Glomerular endothelial cell (primary cell): ENCODE measurements around the gene FBXW9. TPM values are rescaled to one million over a fixed set of nuclear protein-coding genes. Genes with fewer than 3 reads are reported as not detected.
A peak's percentile ranks its signal among the peaks of the same experiment; 100 is the strongest.
"Not testable (repeated sequence)": the region's sequence is repeated elsewhere in the genome, so short reads cannot be mapped to it uniquely, and the experiment has no call there.

Source experiments
- DNase-seq: peaks from one replicate; pipeline ENCODE4 v3.0.0-alpha.2; 2011; ENCODE audit warnings: low read depth, low spot score; ENCODE audit errors: extremely low read depth
- total RNA-seq: library from RNA; depleted of rRNA; stranded (reverse); fragments of >200 nt; gene quantifications from 2 replicates; pipeline ENCODE4 v1.2.3, GENCODE V29; 2015

The FBXW9 gene
- total RNA-seq, 1 donor from 2014 or later: 12.1 TPM

DNA sequence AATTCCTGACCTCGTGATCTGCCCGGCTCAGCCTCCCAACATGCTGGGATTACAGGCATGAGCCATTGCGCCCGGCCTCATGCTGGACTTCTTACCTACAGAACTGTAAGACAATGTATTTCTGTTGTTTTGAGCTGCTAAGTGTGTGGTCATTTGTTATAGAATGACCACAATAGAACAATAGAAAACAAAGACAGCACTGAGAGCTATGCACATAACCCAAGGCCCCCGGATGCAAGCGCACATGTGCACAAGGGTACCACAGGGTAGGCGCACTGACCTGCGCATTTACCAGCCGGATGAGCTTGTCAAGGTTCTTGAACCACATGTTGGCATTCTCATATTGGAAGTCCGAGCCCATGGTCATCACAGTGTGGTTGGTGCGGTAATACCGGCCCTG, 35.5 kb downstream of the FBXW9 start:
- DNase-seq: no peak

DNA sequence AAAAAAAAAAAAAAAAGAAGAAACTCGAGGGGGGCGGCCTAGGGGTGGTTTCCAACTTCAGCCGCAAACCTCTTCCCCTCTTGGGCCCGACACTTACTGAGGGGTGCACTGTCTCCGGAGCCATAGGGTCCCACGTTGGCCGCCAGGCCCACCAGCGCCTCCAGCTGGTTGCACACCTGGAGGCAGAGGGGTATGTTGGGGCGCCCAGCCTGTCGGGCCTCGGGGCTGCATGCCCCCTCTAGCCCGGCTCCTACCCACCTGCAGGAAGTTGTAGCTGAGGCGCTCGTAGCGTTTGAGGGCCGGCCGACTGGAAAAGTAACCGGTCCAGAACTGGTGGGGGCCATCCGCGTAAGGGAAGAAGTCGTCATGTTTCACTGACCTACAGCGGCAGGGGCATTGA, 38.5 kb downstream of the FBXW9 start:
- no peak for DNase-seq

DNA sequence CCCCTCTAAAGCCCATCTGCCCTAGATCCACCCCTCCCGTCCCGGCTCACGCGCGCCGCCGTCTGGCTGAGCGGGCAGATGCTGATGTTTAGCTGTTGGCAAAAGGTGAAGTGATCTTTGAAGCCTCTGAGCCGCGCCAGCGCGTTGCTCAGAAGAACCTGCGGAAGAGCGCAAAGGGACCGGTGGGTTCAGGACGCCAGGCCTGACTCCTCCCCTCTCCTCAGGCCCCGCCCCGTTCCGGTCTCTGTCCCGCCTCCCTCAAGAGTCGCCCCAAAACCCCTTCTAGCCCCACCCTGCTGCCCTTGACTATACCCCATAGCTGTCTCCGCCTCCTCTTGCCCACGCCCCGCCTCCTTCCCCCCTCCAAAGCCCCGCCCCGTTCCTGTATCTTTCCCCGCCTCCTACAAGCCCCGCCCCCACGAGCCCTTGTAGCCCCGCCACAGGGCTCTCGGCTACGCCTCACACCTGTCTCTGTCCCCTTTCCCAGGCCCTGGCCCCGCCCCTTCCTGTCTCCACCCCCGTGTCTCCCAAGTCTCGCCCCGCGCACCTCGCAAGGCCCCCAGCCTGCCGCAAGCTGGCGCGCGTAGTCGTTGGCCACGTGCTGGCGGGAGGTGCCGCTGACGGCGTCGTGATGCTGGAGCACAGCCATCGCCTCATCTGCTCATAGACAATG, 39.4 kb downstream of the FBXW9 start:
- no peak for DNase-seq

DNA sequence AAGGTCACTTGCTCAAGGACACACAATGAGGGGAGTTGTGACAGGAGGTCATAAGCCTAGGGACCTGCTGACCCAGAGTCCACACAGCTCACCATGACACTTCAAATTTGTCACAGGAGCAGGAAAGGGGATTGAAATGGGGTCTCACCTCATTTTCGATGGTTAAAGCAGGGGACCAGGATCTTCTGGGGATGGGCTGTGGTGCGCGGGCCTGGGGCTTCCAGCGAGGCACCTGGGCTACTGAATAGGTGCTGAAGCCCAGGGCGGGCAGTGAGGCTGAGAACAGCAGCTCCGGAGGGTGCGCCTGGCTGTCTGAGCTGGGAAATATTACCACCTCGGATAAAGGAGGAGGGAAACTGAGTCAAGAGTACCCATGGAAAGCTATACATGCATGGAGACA, 40.9 kb downstream of the FBXW9 start:
- no peak for DNase-seq

DNA sequence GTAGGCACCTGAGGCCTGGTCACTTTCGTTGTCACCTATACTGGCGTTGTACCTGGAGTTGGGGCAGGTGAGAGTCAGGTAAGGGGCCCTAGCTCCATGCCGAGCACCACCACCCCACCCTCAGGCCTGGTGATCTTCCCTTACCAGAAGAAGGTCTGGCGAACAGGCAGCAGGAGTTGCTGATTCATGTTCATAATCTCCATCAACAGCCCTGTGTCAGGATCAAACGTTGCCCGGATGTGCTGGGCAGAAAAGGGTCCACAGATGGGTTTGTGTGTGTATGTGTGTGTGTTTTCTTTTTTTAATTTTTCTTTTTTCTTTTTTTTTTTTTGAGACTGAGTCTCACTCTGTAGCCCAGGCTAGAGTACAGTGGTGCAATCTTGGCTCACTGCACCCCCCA, 44.2 kb downstream of the FBXW9 start:
- DNase-seq: no peak

DNA sequence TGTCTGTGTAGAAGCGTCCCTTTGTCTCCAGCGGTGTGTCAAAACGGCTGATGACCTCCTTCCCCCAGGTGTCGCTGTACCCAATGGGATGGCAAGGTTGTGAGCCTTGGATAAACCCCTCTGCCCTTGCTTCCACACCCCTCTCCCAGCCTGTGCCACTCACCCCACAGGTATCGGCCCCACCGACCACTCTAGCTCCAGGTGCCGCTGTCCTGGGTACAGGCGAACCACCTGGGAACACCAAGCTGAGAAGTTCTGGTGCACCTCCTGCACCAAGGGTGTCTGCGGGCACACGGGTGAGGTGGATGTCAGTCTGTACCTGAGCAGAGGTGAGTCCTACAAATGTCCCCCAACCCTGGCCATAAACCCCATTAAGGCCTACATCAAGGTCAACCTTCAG, 46.5 kb downstream of the FBXW9 start:
- no peak for DNase-seq

DNA sequence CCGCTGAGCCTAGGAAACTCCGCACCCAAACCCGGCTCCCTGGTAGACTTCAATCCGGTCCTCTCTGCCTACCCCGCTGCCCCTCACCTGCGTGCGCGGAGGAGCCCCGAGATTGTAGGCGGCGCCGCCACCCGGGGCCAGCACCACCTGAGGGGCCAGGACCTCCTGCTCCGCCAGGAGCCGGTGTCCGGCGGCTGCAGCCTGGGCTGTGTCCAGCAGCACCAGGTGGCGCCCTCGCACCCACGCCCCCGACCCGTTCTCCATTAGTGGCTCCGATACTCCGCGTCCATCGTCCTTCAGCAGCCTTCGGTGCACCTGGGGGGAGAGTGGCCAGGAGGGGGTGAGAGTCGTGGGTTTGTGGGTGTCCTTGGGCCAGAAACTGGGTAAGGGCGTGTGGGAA, 48.3 kb downstream of the FBXW9 start:
- no peak for DNase-seq

DNA sequence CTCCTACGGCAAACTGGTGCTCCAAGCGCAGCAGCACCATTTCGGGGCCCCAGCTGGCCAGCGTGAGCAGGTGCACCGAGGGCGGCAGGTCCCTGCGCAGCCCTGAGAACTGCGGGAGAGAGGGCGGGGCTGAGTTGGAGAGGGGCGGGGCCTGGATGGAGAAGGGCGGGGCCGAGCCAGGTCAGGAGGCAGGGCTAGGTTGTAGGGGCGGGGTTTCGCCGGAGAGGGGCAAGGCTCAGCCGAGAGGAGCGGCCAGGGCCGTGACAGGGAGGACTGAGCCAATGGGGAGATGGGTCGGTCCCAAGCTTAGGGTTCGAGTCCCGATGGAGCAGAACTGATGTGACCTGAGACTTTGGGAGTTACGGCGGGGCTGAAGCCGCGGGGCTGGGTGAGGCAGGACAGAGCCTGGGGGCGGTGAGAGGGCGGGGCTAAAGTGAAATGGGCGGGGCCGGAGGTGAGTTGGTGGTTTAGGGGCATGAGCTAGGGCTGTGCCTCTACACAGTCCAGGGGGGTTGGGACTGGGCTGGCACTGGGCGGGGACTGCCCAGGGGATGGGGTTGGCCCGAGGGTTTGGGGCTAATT, 48.9 kb downstream of the FBXW9 start:
- DNase-seq: no peak

DNA sequence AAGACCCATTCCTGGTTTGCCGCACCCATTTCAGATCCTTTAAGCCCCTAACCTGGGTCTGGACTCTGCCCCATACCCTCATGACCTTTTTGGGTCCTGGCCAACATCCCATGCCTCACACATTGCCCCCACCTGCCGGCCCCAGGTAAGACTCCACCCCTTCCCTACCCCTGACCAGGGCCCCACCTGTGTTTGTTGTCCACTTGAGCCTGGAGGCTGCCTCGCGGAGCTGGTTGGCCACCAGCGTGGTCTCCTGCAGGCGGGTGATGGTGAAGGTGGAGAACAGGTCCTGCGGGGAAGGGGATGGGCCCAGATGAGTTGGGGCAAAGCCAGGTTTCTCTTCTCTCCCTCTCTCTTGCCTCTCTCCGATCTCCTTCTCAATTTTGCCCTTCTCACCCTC, 49.4 kb downstream of the FBXW9 start:
- no peak for DNase-seq

DNA sequence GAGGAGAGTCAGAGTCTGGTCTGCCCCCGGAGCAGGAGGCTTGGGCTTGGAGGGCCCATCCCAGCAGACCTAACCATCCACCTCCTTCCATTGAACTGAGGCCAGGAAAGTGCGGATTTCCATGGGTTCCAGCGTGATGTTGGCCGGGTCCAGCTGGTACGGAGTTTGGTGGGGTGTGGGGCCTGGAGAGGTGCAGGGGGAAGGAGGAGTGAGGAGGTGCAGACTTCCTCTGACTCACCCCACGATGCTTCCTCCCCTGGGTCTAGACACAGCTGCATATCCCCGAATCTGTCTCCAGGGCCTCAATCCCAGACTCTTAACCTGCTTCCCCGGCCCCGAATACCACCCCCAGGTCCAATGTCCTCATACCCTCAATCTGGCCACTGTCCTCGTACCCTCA, 49.9 kb downstream of the FBXW9 start:
- DNase-seq: no peak

DNA sequence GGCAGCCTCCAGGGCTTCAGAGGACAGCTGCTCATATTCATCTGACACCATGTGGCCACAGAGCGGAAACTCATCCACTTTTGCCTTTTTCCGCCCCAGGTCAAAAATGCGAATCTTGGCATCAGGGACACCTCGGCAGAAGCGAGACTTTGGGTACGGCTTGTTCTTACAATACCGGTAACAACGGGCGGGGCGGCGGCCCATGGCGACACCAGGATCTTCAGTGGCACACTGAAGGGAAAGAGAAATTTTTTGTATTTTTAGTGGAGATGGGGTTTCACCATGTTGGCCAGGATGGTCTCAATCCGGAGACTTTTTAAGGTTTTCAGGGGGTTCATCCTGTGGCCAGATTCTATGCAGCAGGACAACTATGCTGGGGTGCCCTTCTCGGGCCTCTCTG, 52.7 kb downstream of the FBXW9 start:
- DNase-seq: not testable (repeated sequence)

DNA sequence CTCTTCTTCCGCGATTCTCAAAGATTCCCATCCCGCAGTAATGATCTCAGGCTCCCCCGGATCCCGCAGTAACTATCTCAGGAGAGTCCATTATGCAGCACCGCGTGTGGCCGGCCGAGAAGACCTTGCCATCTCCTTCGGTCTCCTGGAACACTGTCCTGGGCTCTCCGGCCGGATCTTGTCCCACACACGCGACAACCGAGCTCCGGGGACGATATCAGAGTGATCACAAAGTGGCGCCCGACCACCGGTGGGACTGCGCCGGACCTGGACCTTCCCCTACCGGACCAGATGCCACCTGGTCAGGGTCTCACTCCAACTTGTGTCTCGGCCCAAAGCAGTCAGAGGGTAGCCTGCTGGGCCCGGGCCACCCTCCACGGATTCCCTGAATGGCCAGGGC, 53.9 kb downstream of the FBXW9 start:
- DNase-seq: no peak

DNA sequence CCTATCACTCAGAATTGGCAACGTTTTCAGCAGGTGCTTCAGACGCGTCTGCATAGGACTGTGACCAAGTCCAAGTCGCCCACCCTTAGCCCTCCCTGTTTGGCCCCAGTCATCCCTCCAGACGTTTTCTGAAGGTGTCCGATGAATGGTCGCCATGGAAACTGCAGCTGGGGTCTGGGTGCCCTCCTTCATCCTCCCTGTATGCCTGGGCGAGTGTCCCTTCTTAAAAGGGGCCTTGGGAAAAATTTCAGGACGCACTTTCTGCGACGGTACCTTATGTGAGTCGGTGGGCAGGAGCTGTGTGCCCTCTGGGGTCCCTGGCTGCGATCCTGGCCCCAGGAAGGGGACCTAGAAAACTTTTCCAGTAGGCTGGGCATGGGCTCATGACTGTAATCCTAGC, 55.0 kb downstream of the FBXW9 start:
- no peak for DNase-seq

DNA sequence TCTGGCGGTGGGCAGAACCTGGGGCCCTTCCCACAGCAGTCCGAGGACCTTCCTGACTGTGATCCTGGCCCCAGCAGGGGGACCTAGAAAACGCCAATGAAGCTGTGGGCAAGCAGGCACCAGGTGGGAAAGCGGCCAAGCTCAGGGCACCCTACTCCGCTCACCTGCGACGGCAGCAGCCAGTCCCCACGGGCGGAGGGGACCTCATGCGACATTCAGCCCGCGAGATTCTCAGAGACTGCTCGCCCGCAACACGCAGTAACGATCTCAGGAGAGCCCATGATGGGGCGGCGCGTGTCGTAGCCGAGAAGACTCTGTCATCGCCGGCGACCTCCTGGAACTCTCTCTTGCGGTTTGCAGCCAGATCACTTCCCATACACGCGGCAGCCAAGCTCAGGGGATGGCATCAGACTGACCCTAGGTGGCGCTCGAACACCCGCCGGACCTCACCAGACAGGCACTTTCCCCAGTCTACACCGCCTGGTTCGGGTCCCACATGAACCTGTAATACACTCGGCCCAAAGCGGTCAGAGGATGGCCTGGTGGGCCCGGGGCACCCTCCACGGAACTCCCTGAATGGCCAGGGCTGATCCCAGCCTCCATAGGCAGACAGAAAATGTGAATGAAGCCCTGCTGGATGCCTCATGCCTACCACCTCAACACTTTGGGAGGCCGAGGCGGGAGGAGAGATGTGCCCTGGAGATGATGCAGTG, 56.4 kb downstream of the FBXW9 start:
- peak; percentile 31 for DNase-seq

Other genes with a start within 250 kb of the FBXW9 start
- 0.58 and 1.7 TPM in 2 replicates for gene ZNF709, start 211.8 kb downstream of the FBXW9 start, total RNA-seq
- gene ZNF564, start 145.1 kb downstream of the FBXW9 start, total RNA-seq: 3.4 and 6.2 TPM in 2 replicates
- gene ZNF490, start 85.8 kb downstream of the FBXW9 start, total RNA-seq: 8.1 and 8.6 TPM in 2 replicates
- gene ZNF791, start 85.7 kb downstream of the FBXW9 start, total RNA-seq: 13.0 and 13.5 TPM in 2 replicates
- gene MAN2B1, start 29.9 kb downstream of the FBXW9 start, total RNA-seq: 108 and 113 TPM in 2 replicates
- gene WDR83, start 29.8 kb downstream of the FBXW9 start, total RNA-seq: 10.2 and 13.8 TPM in 2 replicates
- 86.9 and 87.5 TPM in 2 replicates for gene DHPS, start 14.8 kb downstream of the FBXW9 start, total RNA-seq
- 2.1 TPM in 1 of 2 replicates, not detected in the other for gene GNG14, start 8.6 kb downstream of the FBXW9 start, total RNA-seq
- gene TNPO2, start 27.3 kb upstream of the FBXW9 start, total RNA-seq: 56.9 and 60.2 TPM in 2 replicates
- gene TRIR, start 38.1 kb upstream of the FBXW9 start, total RNA-seq: 380 and 408 TPM in 2 replicates
- 65.0 and 88.7 TPM in 2 replicates for gene GET3, start 40.9 kb upstream of the FBXW9 start, total RNA-seq
- gene BEST2, start 55.2 kb upstream of the FBXW9 start, total RNA-seq: not detected in 2 replicates
- gene HOOK2, start 78.9 kb upstream of the FBXW9 start, total RNA-seq: 24.9 and 33.1 TPM in 2 replicates
- gene JUNB, start 94.9 kb upstream of the FBXW9 start, total RNA-seq: 110 and 298 TPM in 2 replicates
- 325 and 362 TPM in 2 replicates for gene PRDX2, start 105.2 kb upstream of the FBXW9 start, total RNA-seq
- not detected in 2 replicates for gene THSD8, start 105.4 kb upstream of the FBXW9 start, total RNA-seq
- 16.4 and 17.2 TPM in 2 replicates for gene RNASEH2A, start 110.0 kb upstream of the FBXW9 start, total RNA-seq
- not detected in 2 replicates for gene RTBDN, start 137.9 kb upstream of the FBXW9 start, total RNA-seq
- gene MAST1, start 141.9 kb upstream of the FBXW9 start, total RNA-seq: 0.64 and 3.2 TPM in 2 replicates
- 40.1 and 56.4 TPM in 2 replicates for gene DNASE2, start 184.8 kb upstream of the FBXW9 start, total RNA-seq
- gene KLF1, start 190.6 kb upstream of the FBXW9 start, total RNA-seq: not detected in 2 replicates
- gene GCDH, start 194.5 kb upstream of the FBXW9 start, total RNA-seq: 17.7 and 35.7 TPM in 2 replicates
- gene SYCE2, start 222.7 kb upstream of the FBXW9 start, total RNA-seq: 0.64 TPM in 1 of 2 replicates, not detected in the other
- 74.0 TPM in 2 replicates for gene FARSA, start 237.1 kb upstream of the FBXW9 start, total RNA-seq
- gene CALR, start 242.0 kb upstream of the FBXW9 start, total RNA-seq: 1,355 and 1,382 TPM in 2 replicates
- gene RAD23A, start 249.2 kb upstream of the FBXW9 start, total RNA-seq: 86.7 and 105 TPM in 2 replicates